Measurements from ENCODE around the gene CARMIL1. TPM values are rescaled to one million over a fixed set of nuclear protein-coding genes. Genes with fewer than 3 reads are reported as not detected.
A peak's percentile ranks its signal among the peaks of the same experiment; 100 is the strongest.

Gene CARMIL1
- total and polyA plus RNA-seq, 2 of the 8 experiments (the other 6 are each of a cell fraction or from before 2014, with no cell fraction given): 20.3 to 40.4 TPM

DNA sequence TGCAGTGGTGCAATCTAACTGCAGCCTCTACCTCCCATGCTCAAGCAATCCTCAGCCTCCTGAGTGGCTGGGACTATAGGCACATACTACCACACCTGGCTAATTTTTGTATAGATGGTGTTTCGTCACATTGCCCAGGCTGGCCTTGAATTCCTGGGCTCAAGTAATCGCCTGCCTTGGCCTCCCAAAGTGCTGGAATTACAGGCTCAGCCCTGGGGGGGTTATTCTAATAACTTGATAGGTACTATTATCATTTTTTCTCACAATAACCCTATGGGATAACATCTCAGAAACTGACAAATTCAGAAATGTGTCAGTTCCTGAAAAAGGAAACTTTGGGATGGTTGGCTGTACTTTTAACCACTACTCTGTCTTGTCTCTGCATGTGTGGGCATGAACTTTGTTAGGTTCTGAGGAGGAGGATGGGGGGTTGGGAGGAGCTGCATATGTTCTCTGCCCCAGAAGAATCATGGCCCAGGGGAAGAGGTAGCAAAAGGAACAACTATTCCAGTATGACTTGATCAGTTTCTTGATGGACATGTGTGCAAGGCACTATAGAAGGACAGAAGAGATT lies 169.9 kb downstream of the CARMIL1 start:
- H3K14ac ChIP-seq (ENCODE audit: insufficient read length): no peak overlapping the region
- no peaks in the 10 kb centered on the region for H4K20me1 ChIP-seq (replicated peaks in 1 of 2; ENCODE audit: control insufficient read depth in 1 of 2, insufficient read depth in 2 of 2, low read length in 2 of 2)
- no peak overlapping the region for H4K8ac ChIP-seq (ENCODE audit: extremely low read depth, insufficient read depth, low read length)
- DNase-seq (ENCODE audit: low read depth in 1 of 2, low spot score in 2 of 2) (no peak), FAIRE-seq (no peak)
- H3K4me1 ChIP-seq (replicated peaks in 1 of 4; ENCODE audit: control insufficient read depth in 3 of 4, insufficient read depth in 4 of 4, low read length in 3 of 4): peaks cover 11 to 18% (median 15%) of the 10 kb centered on the region in 4 experiments; a peak in 6 of 7 replicates
- no peak overlapping the region for H3K23ac ChIP-seq (ENCODE audit: insufficient read length)
- H3K4me2 ChIP-seq (ENCODE audit: insufficient read depth in 1 of 2, low read depth in 2 of 2, low read length in 2 of 2): peak overlapping the region; percentile 23 to 39; a peak in 3 of 4 replicates
- no peaks in the 10 kb centered on the region for H3K79me2 ChIP-seq (ENCODE audit: control insufficient read depth in 1 of 2, insufficient read depth in 2 of 2, low read length in 2 of 2)
- peak overlapping the region in 1 of 4 experiments; percentile 10; a peak in 1 of 8 replicates for H3K4me3 ChIP-seq (ENCODE audit: extremely low read depth in 1 of 4, insufficient read depth in 2 of 4, low read depth in 3 of 4, low read length in 4 of 4)
- peaks cover 0 to 6% (median 0%) of the 10 kb centered on the region in 4 experiments; a peak in 1 of 8 replicates for H3K36me3 ChIP-seq (ENCODE audit: control insufficient read depth in 2 of 4, insufficient read depth in 4 of 4, low read length in 3 of 4)
- no peak overlapping the region for H2AFZ ChIP-seq (ENCODE audit: low read length)
- TF ChIP-seq, protein P1, sequence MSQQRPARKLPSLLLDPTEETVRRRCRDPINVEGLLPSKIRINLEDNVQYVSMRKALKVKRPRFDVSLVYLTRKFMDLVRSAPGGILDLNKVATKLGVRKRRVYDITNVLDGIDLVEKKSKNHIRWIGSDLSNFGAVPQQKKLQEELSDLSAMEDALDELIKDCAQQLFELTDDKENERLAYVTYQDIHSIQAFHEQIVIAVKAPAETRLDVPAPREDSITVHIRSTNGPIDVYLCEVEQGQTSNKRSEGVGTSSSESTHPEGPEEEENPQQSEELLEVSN (IDR thresholded peaks at IDR 0.05): no peak
- TF ChIP-seq RBBP5 (IDR thresholded peaks at IDR 0.05; ENCODE audit: borderline replicate concordance, low read depth, low read length): no peak
- peak; percentile 31; the same call in 1 of the 2 replicates for TF ChIP-seq CEBPB (IDR thresholded peaks at IDR 0.05; ENCODE audit: low read depth, low read length)
- TF ChIP-seq, protein P2, sequence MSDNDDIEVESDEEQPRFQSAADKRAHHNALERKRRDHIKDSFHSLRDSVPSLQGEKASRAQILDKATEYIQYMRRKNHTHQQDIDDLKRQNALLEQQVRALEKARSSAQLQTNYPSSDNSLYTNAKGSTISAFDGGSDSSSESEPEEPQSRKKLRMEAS (IDR thresholded peaks at IDR 0.05): no peak
- no peak for TF ChIP-seq CBX5 (IDR thresholded peaks at IDR 0.05; ENCODE audit: low read depth, low read length)
- TF ChIP-seq EGR1 (IDR thresholded peaks at IDR 0.05; ENCODE audit: borderline replicate concordance, low read depth, low read length): no peak
- H3K23me2 ChIP-seq (ENCODE audit: low read depth, low read length): no peaks in the 10 kb centered on the region
- no peaks in the 10 kb centered on the region for H3K27me3 ChIP-seq (replicated peaks in 1 of 4; ENCODE audit: control insufficient read depth in 3 of 4, extremely low read depth in 1 of 4, insufficient read depth in 3 of 4, low read length in 3 of 4)
- H3K4ac ChIP-seq (replicated peaks; ENCODE audit: insufficient read length, low read depth, low read length): no peak overlapping the region
- no peak overlapping the region for H4K91ac ChIP-seq (replicated peaks; ENCODE audit: insufficient read length, low read length)
- H2BK5ac ChIP-seq (ENCODE audit: low read depth, low read length): peak overlapping the region; percentile 49; the same call in 1 of the 2 replicates
- ChIA-PET CTCF (ENCODE audit: partially characterized antibody) (interaction anchor here (0.7 to 1.6 kb wide), 3 partner anchors 11 to 171 kb away, joined by 3 to 6 read pairs (median 3); no protein-coding TSS in a partner anchor), POLR2A (ENCODE audit: partially characterized antibody) (interaction anchor here (0.9 to 1.5 kb wide), 3 partner anchors 15 to 87 kb away, joined by 3 read pairs; no protein-coding TSS in a partner anchor)
- 57% methylated on average over 2 of the region's 2 CpGs; no CpG with 5 or more reads in 1 of the 2 experiments for WGBS, 2 experiments (ENCODE audit: extremely low coverage in 1 of 2, insufficient coverage in 1 of 2, insufficient read length in 1 of 2, insufficient replicate concordance in 2 of 2, low coverage in 1 of 2, low lambda C conversion rate in 2 of 2, missing lambda C conversion rate in 1 of 2)
- peaks cover 5% of the 10 kb centered on the region for H3K79me1 ChIP-seq (ENCODE audit: low read depth, low read length)
- 0 out of 4 replicates have a peak, but pooled peaks cover 0 to 3% of the 10 kb centered on the region in 2 experiments for H3K9me3 ChIP-seq (ENCODE audit: insufficient read depth in 2 of 2, low read depth in 1 of 2, low read length in 1 of 2)
- no peak overlapping the region for H2BK12ac ChIP-seq (ENCODE audit: low read depth, low read length)
- no peak overlapping the region for H4K5ac ChIP-seq (ENCODE audit: insufficient read length, low read depth, low read length)
- H3K18ac ChIP-seq (ENCODE audit: extremely low read depth, low read length): peak overlapping the region; percentile 71; the same call in 1 of the 2 replicates
- no peak overlapping the region; the same call in 1 of the 2 replicates for H2AK5ac ChIP-seq (ENCODE audit: low read depth, low read length)
- no peak overlapping the region for H3K56ac ChIP-seq (replicated peaks; ENCODE audit: insufficient read length, low read depth, low read length)
- H2BK20ac ChIP-seq (ENCODE audit: low read length): peak overlapping the region; percentile 62; the same call in 1 of the 2 replicates
- no peak overlapping the region for H3K27ac ChIP-seq (ENCODE audit: low read depth, low read length)
- H2BK15ac ChIP-seq (ENCODE audit: low read length): peak overlapping the region; percentile 25; the same call in 1 of the 2 replicates
- no peak overlapping the region for H3K9ac ChIP-seq (replicated peaks in 1 of 4; ENCODE audit: extremely low read depth in 1 of 4, low read depth in 3 of 4, low read length in 3 of 4)
- no peak overlapping the region for H2BK120ac ChIP-seq (replicated peaks; ENCODE audit: low read depth, low read length)

All from H1 (cell line).